Large intestine (tissue), 3 donors: ENCODE results near the gene VPS16. TPM values are rescaled to one million over a fixed set of nuclear protein-coding genes. Genes with fewer than 3 reads are reported as not detected.

Experiments
- DNase-seq, 2 donors: peaks; one replicate each; pipeline versions ENCODE4 v3.0.0 to v3.0.0-alpha.2; 2013
- H3K27ac ChIP-seq: one replicate; pipeline ENCODE4 v1.5.1; 2013; ENCODE audit warnings: low read length
- H3K27me3 ChIP-seq: 2 replicates; pipeline ENCODE4 v1.6.1; 2013; ENCODE audit warnings: low read length; ENCODE audit not compliant: control insufficient read depth, insufficient read depth
- H3K36me3 ChIP-seq: 2 replicates; pipeline ENCODE4 v1.6.1; 2013; ENCODE audit warnings: low read length; ENCODE audit not compliant: control insufficient read depth, insufficient read depth
- H3K4me1 ChIP-seq: one replicate; pipeline ENCODE4 v1.6.1; 2013; ENCODE audit warnings: low read length; ENCODE audit not compliant: control insufficient read depth, insufficient read depth
- H3K4me3 ChIP-seq: one replicate; pipeline ENCODE4 v1.5.1; 2013; ENCODE audit warnings: low read length
- H3K9me3 ChIP-seq: one replicate; pipeline ENCODE4 v1.6.1; 2013; ENCODE audit warnings: mild to moderate bottlenecking, low read depth, low read length, moderate library complexity; ENCODE audit not compliant: control insufficient read depth
- WGBS: methylation state at CpG from one replicate; pipeline ENCODE4 v1.1.5; 2013; ENCODE audit warnings: low lambda C conversion rate; ENCODE audit not compliant: insufficient coverage; 5-methylcytosine and 5-hydroxymethylcytosine counted together
- polyA plus RNA-seq: library from polyadenylated mRNA; unstranded; fragments of 120-200 nt; gene quantifications from one replicate; pipeline ENCODE4 v1.2.1, GENCODE V29; 2013

VPS16 gene
- polyA plus RNA-seq, 1 donor, result 33.5 TPM

DNA sequence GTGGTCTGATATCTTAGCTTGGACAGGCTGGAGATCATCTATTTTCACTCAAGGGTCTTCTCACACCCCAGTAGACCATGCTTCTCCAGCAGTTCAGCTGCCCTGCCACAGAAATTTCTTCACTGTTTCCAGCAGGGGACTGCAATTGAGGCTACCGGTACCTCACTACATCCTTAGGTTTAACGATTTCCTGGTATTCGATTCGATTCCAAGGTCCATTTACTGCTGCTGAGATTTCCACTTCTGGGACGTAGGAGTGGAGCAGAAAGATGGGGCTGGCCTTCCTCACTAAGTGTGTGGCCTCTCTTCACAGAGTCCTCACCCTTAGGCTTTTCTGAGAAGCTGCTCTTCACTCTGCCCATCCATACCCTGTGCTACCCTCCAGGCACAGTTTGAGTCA, 6.2 kb downstream of the VPS16 start:
- no CpG with 5 or more reads among the region's 5 CpGs for WGBS
- DNase-seq, result no peak
- Histone ChIP-seq H3K4me1 (peaks cover 2% of the 10 kb centered on the region), H3K36me3 (no peaks in the 10 kb centered on the region), H3K4me3 (no peak overlapping the region), H3K27me3 (no peaks in the 10 kb centered on the region), H3K27ac (no peak overlapping the region), H3K9me3 (no peaks in the 10 kb centered on the region)

DNA sequence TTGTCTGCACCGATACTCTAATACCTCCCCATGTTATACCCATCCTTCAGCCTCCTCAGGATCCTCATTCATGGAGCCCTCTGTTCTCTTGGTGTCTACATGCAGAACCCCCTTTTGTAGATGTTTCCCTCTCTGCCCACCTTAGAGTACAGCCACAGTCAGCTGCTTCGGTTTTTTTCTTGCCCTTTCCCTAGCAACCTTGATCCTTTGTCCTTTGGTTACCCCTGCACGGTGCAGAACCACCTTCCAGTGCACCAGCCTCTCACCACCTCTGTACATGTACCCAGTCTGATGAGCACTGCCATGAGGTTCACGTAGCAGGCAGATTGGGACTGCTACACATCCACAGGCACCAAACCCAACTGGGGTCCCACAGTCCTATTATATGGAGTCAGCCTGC, 7.3 kb downstream of the VPS16 start:
- Histone ChIP-seq H3K4me3 (no peak overlapping the region), H3K36me3 (no peaks in the 10 kb centered on the region), H3K4me1 (no peaks in the 10 kb centered on the region), H3K27ac (no peak overlapping the region), H3K27me3 (no peaks in the 10 kb centered on the region), H3K9me3 (no peaks in the 10 kb centered on the region)
- no peak for DNase-seq
- 80% methylated on average over 1 of the region's 4 CpGs for WGBS

- WGBS, result no CpG with 5 or more reads among the region's 4 CpGs
- no peaks in the 10 kb centered on the region for H3K27me3 ChIP-seq
- H3K9me3 ChIP-seq, result no peaks in the 10 kb centered on the region
- H3K27ac ChIP-seq, result no peak overlapping the region
- no peak for DNase-seq
- H3K4me3 ChIP-seq, result no peak overlapping the region
- H3K36me3 ChIP-seq, result no peaks in the 10 kb centered on the region
- H3K4me1 ChIP-seq, result no peaks in the 10 kb centered on the region
Observed at GRCh38 chr20:2849529-2849928, 9.0 kb downstream of the VPS16 start.

- Histone ChIP-seq H3K9me3 (no peaks in the 10 kb centered on the region), H3K27ac (no peak overlapping the region), H3K4me1 (no peaks in the 10 kb centered on the region), H3K27me3 (no peaks in the 10 kb centered on the region), H3K36me3 (no peaks in the 10 kb centered on the region), H3K4me3 (no peak overlapping the region)
- no CpG with 5 or more reads among the region's 10 CpGs for WGBS
- DNase-seq, result no peak
Observed at GRCh38 chr20:2851086-2851485, 10.5 kb downstream of the VPS16 start.

GRCh38 chr20:2858591-2858990, 18.0 kb downstream of the VPS16 start:
- Histone ChIP-seq H3K27ac (no peak overlapping the region), H3K4me3 (no peak overlapping the region), H3K4me1 (no peaks in the 10 kb centered on the region), H3K9me3 (no peaks in the 10 kb centered on the region), H3K36me3 (peaks cover 28% of the 10 kb centered on the region), H3K27me3 (no peaks in the 10 kb centered on the region)
- no peak for DNase-seq
- WGBS, result no CpG with 5 or more reads among the region's 2 CpGs

DNA sequence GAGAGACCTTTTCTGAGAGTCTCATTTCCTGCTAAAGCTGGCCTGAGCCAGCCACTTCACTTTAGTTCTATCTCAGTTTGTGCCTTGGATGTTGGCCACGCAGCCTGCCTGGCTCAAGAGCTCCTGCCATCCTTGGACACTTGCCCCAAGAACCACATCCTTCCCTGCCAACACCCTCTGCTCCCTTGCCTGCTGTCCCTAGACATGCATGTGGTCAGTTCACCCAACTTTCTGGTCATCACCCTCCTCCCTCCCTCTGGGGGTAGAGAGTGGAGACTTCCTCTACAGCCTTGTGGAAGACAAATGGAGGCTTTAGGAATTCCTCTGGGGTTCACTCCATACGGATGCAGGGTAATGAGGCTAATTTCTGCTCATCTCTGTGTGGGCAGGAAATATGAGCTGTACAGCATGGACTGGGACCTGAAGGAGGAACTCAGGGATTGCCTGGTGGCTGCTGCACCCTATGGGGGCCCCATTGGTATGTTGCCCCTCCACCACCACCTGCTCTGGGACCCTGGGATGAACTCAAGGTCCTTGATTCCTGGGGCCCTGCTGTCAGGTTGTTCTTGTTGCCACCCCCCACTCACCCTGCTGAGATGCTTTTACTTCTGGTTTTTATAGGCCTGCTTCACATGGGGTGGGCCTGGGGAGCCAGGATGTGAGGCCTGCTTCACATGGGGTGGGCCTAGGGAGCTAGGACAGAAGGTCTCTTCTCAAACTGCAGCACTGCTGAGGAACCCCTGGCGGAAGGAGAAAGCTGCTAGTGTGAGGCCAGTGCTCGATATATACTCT, 19.0 kb downstream of the VPS16 start:
- H3K4me3 ChIP-seq, result no peak overlapping the region
- H3K27me3 ChIP-seq, result no peaks in the 10 kb centered on the region
- no peak overlapping the region for H3K27ac ChIP-seq
- no CpG with 5 or more reads among the region's 4 CpGs for WGBS
- H3K4me1 ChIP-seq, result no peaks in the 10 kb centered on the region
- no peaks in the 10 kb centered on the region for H3K9me3 ChIP-seq
- no peak for DNase-seq
- peaks cover 36% of the 10 kb centered on the region for H3K36me3 ChIP-seq

- H3K9me3 ChIP-seq, result no peaks in the 10 kb centered on the region
- no peaks in the 10 kb centered on the region for H3K4me1 ChIP-seq
- WGBS, result no CpG with 5 or more reads among the region's 12 CpGs
- no peak for DNase-seq
- no peak overlapping the region for H3K4me3 ChIP-seq
- peaks cover 57% of the 10 kb centered on the region for H3K36me3 ChIP-seq
- H3K27ac ChIP-seq, result no peak overlapping the region
- no peaks in the 10 kb centered on the region for H3K27me3 ChIP-seq
Observed at GRCh38 chr20:2864626-2865025, 24.1 kb downstream of the VPS16 start.

DNA sequence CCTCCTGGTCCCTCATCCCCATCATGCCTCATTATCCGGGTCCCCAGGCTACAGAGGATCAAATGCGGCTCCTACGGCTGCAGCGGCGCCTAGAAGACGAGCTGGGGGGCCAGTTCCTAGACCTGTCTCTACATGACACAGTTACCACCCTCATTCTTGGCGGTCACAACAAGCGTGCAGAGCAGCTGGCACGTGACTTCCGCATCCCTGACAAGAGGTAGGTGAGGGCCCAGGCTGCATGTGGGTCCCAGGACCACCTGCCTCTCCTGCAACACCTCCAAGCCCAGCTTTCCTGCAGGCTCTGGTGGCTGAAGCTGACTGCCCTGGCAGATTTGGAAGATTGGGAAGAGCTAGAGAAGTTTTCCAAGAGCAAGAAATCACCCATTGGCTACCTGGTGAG, 24.6 kb downstream of the VPS16 start:
- Histone ChIP-seq H3K4me3 (no peak overlapping the region), H3K4me1 (no peaks in the 10 kb centered on the region), H3K27ac (no peak overlapping the region), H3K27me3 (no peaks in the 10 kb centered on the region), H3K9me3 (no peaks in the 10 kb centered on the region), H3K36me3 (peaks cover 57% of the 10 kb centered on the region)
- WGBS, result no CpG with 5 or more reads among the region's 10 CpGs
- DNase-seq, result no peak

DNA sequence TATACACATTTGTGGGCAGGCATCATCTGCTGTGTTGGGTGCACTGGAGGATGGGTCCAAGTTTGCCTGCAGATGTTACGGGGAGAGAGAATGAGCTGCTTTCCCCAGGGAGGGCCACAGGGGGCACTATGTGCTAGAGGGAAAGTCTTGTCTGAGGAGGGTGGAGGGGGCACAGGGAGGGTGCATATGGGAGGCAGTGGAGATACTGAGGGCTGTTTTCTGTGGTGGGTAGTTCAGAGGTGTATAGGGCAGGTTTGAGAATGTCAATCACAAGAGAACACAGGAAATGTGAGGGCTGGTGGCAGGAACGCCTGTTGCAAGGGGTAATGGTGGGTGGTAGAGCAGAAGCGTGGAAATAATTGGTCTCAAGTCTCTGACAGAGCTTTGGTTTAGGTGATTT, 25.1 kb downstream of the VPS16 start:
- Histone ChIP-seq H3K36me3 (peaks cover 53% of the 10 kb centered on the region), H3K27ac (no peak overlapping the region), H3K27me3 (peaks cover 3% of the 10 kb centered on the region), H3K9me3 (no peaks in the 10 kb centered on the region), H3K4me1 (no peaks in the 10 kb centered on the region), H3K4me3 (no peak overlapping the region)
- no peak for DNase-seq
- no CpG with 5 or more reads among the region's 3 CpGs for WGBS

DNA sequence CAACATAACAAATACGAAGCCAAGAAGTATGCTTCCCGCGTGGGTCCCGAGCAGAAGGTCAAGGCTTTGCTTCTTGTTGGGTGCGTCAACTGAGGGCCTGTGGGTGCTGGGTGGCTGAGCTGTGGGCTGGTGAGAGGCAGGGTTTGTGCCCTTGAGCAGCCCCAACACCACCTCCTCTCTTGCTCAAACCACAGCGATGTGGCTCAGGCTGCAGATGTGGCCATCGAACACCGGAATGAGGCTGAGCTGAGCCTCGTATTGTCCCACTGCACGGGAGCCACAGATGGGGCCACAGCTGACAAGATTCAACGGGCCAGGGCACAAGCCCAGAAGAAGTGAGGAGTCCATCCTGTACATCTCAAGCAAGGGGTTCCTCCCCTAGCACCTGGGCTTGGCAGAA, 25.7 kb downstream of the VPS16 start:
- Histone ChIP-seq H3K9me3 (no peaks in the 10 kb centered on the region), H3K36me3 (peaks cover 47% of the 10 kb centered on the region), H3K4me1 (no peaks in the 10 kb centered on the region), H3K4me3 (no peak overlapping the region), H3K27me3 (peaks cover 9% of the 10 kb centered on the region), H3K27ac (no peak overlapping the region)
- no peak for DNase-seq
- no CpG with 5 or more reads among the region's 11 CpGs for WGBS
